Measurements from ENCODE around the gene SPTBN4.
"Not testable (repeated sequence)": the region's sequence is repeated elsewhere in the genome, so short reads cannot be mapped to it uniquely, and the experiment has no call there.

SPTBN4 gene

GRCh38 chr19:40624369-40625153, 157.8 kb downstream of the SPTBN4 start:
- H3K27me3 ChIP-seq (replicated peaks in 2 of 5; ENCODE audit: control insufficient read depth in 4 of 5, insufficient read depth in 5 of 5, low read length in 4 of 5); H3K4me3 ChIP-seq (ENCODE audit: control insufficient read depth in 1 of 7, extremely low read depth in 1 of 7, insufficient read depth in 4 of 7, low read depth in 2 of 7, low read length in 6 of 7); DNase-seq; H3K4me1 ChIP-seq (ENCODE audit: control extremely low read depth in 1 of 4, control insufficient read depth in 4 of 4, insufficient read depth in 4 of 4, low read length in 3 of 4); H3K9me3 ChIP-seq (ENCODE audit: control extremely low read depth in 1 of 5, control insufficient read depth in 4 of 5, insufficient read depth in 2 of 5, low read depth in 1 of 5, low read length in 4 of 5); H3K27ac ChIP-seq (ENCODE audit: insufficient read depth in 1 of 2, low read depth in 1 of 2, low read length in 2 of 2, poor library complexity in 1 of 2, severe bottlenecking in 2 of 2); POLR2A ChIA-PET: not testable (repeated sequence)
- H3K36me3 ChIP-seq (ENCODE audit: control insufficient read depth in 4 of 4, insufficient read depth in 4 of 4, low read length in 3 of 4), result peaks cover 0 to 77% (median 24%) of the 10 kb centered on the region in 4 experiments
- WGBS (ENCODE audit: insufficient coverage), result 91% methylated on average over 11 of the region's 14 CpGs
- CTCF ChIA-PET, result interaction anchor here (1.2 to 6.5 kb wide), 2 partner anchors 9 to 83 kb away, joined by 4 to 42 read pairs; no protein-coding TSS in a partner anchor

- Histone ChIP-seq H3K27me3 (replicated peaks in 2 of 5; ENCODE audit: control insufficient read depth in 4 of 5, insufficient read depth in 5 of 5, low read length in 4 of 5) (no peaks in the 10 kb centered on the region), H3K4me3 (ENCODE audit: control insufficient read depth in 1 of 7, extremely low read depth in 1 of 7, insufficient read depth in 4 of 7, low read depth in 2 of 7, low read length in 6 of 7) (no peak overlapping the region), H3K9me3 (ENCODE audit: control extremely low read depth in 1 of 5, control insufficient read depth in 4 of 5, insufficient read depth in 2 of 5, low read depth in 1 of 5, low read length in 4 of 5) (no peaks in the 10 kb centered on the region), H3K27ac (ENCODE audit: insufficient read depth in 1 of 2, low read depth in 1 of 2, low read length in 2 of 2, poor library complexity in 1 of 2, severe bottlenecking in 2 of 2) (no peak overlapping the region), H3K4me1 (ENCODE audit: control extremely low read depth in 1 of 4, control insufficient read depth in 4 of 4, insufficient read depth in 4 of 4, low read length in 3 of 4) (no peaks in the 10 kb centered on the region), H3K36me3 (ENCODE audit: control insufficient read depth in 4 of 4, insufficient read depth in 4 of 4, low read length in 3 of 4) (peaks cover 0 to 74% (median 20%) of the 10 kb centered on the region in 4 experiments)
- WGBS (ENCODE audit: insufficient coverage), result 91% methylated on average over 6 of the region's 7 CpGs
- CTCF ChIA-PET, result interaction anchor here (1.2 to 6.5 kb wide), 2 partner anchors 8 to 84 kb away, joined by 4 to 42 read pairs; no protein-coding TSS in a partner anchor
- POLR2A ChIA-PET, result no interaction called here
- no peak for DNase-seq
Measured at GRCh38 chr19:40625406-40626120, 158.8 kb downstream of the SPTBN4 start.

All from common myeloid progenitor, CD34-positive (primary cell).